ENCODE measurements around the gene ZBTB24. TPM values are rescaled to one million over a fixed set of nuclear protein-coding genes. Genes with fewer than 3 reads are reported as not detected.

The ZBTB24 gene
- total RNA-seq, 4 donors from 2014 or later, result 12.8 to 13.3 (median 12.9) TPM

GRCh38 chr6:109515781-109516409 is 32.9 kb upstream of the ZBTB24 start:
- no peak overlapping the region for H3K4me3 ChIP-seq (replicated peaks in 1 of 3)
- TF ChIP-seq, protein P1, sequence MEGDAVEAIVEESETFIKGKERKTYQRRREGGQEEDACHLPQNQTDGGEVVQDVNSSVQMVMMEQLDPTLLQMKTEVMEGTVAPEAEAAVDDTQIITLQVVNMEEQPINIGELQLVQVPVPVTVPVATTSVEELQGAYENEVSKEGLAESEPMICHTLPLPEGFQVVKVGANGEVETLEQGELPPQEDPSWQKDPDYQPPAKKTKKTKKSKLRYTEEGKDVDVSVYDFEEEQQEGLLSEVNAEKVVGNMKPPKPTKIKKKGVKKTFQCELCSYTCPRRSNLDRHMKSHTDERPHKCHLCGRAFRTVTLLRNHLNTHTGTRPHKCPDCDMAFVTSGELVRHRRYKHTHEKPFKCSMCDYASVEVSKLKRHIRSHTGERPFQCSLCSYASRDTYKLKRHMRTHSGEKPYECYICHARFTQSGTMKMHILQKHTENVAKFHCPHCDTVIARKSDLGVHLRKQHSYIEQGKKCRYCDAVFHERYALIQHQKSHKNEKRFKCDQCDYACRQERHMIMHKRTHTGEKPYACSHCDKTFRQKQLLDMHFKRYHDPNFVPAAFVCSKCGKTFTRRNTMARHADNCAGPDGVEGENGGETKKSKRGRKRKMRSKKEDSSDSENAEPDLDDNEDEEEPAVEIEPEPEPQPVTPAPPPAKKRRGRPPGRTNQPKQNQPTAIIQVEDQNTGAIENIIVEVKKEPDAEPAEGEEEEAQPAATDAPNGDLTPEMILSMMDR (IDR thresholded peaks at IDR 0.05), result no peak
- TF ChIP-seq POLR2A (IDR thresholded peaks at IDR 0.05), result no peak
- no peak overlapping the region for H3K27ac ChIP-seq
- H3K27me3 ChIP-seq, result no peaks in the 10 kb centered on the region
- intact Hi-C loops (cut with DNase I), result no loop called here
- H3K36me3 ChIP-seq, result no peaks in the 10 kb centered on the region
- H3K4me1 ChIP-seq, result no peaks in the 10 kb centered on the region
- no peak for DNase-seq
- no peaks in the 10 kb centered on the region for H3K9me3 ChIP-seq
- 82 to 86% methylated on average over 6 of the region's 6 CpGs for WGBS, 2 donors

- Histone ChIP-seq H3K9me3 (no peaks in the 10 kb centered on the region), H3K4me3 (replicated peaks in 1 of 3) (no peak overlapping the region), H3K36me3 (no peaks in the 10 kb centered on the region), H3K4me1 (no peaks in the 10 kb centered on the region), H3K27me3 (no peaks in the 10 kb centered on the region), H3K27ac (no peak overlapping the region)
- no peak for DNase-seq
- WGBS, 2 donors, result 93 to 95% methylated on average over 3 of the region's 3 CpGs
- TF ChIP-seq POLR2A (IDR thresholded peaks at IDR 0.05), result no peak
- TF ChIP-seq, protein P1 (IDR thresholded peaks at IDR 0.05), result no peak
- intact Hi-C loops (cut with DNase I), result no loop called here
These were observed 31.9 kb upstream of the ZBTB24 start for GRCh38 chr6:109514946-109515345.

DNA sequence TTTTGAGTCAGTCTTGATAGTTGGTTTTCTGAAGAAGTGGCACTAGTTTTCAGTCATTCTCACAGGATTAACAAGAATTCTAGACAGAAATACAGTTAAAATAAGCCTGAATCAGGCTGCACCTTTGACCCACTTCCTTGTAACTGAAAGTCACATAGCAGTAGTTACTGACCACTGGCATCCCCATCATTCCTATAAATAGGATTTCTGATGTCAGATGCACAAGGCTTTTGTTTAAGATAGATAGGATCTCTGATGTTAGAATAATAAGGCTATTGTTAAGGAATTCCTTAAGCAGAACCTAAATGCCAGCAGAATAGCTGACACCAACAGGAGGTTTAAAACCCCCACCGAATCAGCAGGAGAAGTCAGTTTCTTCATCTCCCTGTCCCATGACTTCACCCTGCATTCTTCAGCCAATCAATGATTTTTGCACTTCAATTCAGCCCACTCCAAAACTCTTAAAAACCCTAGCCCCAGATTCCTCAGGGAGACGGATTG is 30.6 kb upstream of the ZBTB24 start:
- H3K27me3 ChIP-seq, result no peaks in the 10 kb centered on the region
- no peak overlapping the region for H3K4me3 ChIP-seq (replicated peaks in 1 of 3)
- no peaks in the 10 kb centered on the region for H3K36me3 ChIP-seq
- WGBS, 2 donors, result 74 to 82% methylated on average over 2 of the region's 2 CpGs
- intact Hi-C loops (cut with DNase I), result no loop called here
- no peak for DNase-seq
- TF ChIP-seq POLR2A (IDR thresholded peaks at IDR 0.05), result no peak
- TF ChIP-seq, protein P1 (IDR thresholded peaks at IDR 0.05), result no peak
- H3K4me1 ChIP-seq, result peaks cover under 1 to 4% of the 10 kb centered on the region in 2 donors
- H3K9me3 ChIP-seq, result no peaks in the 10 kb centered on the region
- no peak overlapping the region for H3K27ac ChIP-seq

DNA sequence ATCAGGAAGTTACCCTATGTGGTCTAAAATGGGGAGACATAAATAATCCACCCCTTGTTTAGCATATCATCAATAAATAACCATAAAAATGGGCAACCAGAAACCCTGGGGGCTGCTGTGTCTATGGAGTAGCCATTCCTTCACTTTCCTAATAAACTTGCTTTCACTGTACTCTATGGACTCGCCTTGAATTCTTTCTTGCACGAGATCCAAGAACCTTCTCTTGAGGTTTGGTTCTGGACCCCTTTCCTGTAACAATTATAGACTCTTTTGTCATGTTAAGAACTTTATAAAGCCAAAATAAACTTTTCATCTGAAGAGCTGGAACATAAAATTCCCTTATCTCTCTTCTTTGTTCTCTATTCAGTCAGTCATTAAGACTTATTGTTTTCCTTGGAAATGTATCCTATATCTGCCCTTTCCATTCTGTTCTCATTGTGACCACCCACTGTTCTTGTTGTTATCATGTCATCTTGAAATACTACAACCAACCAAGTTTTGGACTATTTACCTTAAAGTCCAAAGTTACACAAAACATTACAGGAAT is 29.3 kb upstream of the ZBTB24 start:
- intact Hi-C loops (cut with DNase I), result no loop called here

DNA sequence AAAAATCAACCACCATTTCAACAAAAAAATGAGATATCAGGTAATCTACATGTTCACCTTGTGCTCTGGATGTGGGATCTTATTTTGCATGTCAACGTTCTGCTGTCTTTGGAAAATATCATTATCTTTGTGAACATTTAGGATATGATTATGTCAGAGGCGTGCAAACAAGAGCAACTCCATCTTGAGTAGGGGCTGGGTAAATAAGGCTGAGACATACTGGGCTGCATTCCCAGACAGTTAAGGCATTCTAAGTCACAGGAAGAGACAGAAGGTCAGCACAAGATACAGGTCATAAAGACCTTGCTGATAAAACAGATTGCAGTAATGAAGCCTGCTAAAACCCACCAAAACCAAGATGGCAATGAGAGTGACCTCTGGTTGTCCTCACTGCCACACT is 28.8 kb upstream of the ZBTB24 start:
- TF ChIP-seq POLR2A (IDR thresholded peaks at IDR 0.05), result no peak
- TF ChIP-seq, protein P1 (IDR thresholded peaks at IDR 0.05), result no peak
- intact Hi-C loops (cut with DNase I), result no loop called here
- no peak for DNase-seq
- no peak overlapping the region for H3K27ac ChIP-seq
- no peaks in the 10 kb centered on the region for H3K9me3 ChIP-seq
- H3K4me3 ChIP-seq (replicated peaks in 1 of 3), result no peak overlapping the region
- 86 to 94% methylated on average over 2 of the region's 2 CpGs for WGBS, 2 donors
- H3K27me3 ChIP-seq, result no peaks in the 10 kb centered on the region
- H3K4me1 ChIP-seq, result peaks cover 15 to 21% of the 10 kb centered on the region in 2 donors
- H3K36me3 ChIP-seq, result no peaks in the 10 kb centered on the region

More for the DNA sequence above, 29.3 kb upstream of the ZBTB24 start:
- no peak overlapping the region for H3K4me3 ChIP-seq (replicated peaks in 1 of 3)
- no peak overlapping the region for H3K27ac ChIP-seq
- no peak for DNase-seq
- H3K27me3 ChIP-seq, result no peaks in the 10 kb centered on the region
- no peaks in the 10 kb centered on the region for H3K9me3 ChIP-seq
- no peaks in the 10 kb centered on the region for H3K36me3 ChIP-seq
- H3K4me1 ChIP-seq, result peaks cover 10 to 17% of the 10 kb centered on the region in 2 donors
- 59 to 84% methylated on average over 2 of the region's 2 CpGs for WGBS, 2 donors
- no peak for TF ChIP-seq POLR2A (IDR thresholded peaks at IDR 0.05)
- TF ChIP-seq, protein P1 (IDR thresholded peaks at IDR 0.05), result no peak

Data from thyroid gland (tissue), 4 donors.